Anterior cingulate cortex (tissue), 58 donors: ENCODE measurements around the gene SV2C.

Experiments used
- DNase-seq, 58 donors: peaks; one replicate each; lab custom pipeline; 2025; lab: John Stamatoyannopoulos, UW

Gene SV2C

DNA sequence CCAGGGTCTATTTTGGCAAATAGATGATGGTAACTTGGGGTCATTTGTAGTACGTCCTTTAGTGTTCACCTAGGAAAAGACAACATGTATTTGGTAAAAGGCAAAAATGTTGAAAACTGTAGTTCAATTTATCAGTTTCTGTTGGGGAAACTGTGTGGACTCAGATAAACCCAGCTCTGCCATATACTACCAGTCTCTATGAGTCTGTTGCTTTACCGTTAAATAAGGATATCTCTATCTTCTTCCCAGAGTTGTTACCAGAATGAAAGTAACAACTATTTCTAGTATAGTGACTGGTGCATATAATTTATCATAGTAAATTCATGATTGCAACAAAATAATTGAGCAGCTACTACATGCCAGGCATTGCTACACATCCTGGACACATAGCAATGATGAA lies 316.1 kb downstream of the SV2C start:
- DNase-seq = no peak

GRCh38 chr5:76400466-76400865 lies 317.3 kb downstream of the SV2C start:
- no peak for DNase-seq

DNA sequence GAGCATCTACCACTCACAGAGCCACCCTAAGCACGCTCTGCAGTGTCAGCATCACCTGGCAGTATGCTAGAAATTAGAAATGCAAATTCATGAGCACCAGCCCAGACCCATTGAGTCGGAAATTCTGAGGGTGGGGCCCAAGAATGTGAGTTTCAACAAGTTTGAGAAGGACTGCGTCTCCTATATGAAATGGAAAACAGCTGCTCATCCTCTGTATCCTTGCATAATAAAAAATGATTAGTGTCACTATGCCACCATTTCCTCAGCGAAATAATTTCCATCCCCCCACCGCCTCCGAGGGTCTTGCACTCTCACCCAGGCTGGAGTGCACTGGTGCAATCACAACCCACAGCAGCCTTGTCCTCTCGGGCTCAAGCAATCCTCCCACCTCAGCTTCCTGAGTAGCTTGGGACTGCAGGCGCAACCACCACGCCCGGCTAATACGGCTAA lies 318.6 kb downstream of the SV2C start:
- DNase-seq = no peak

- DNase-seq = peak in 1 of 58 donors; percentile 22
Measured at GRCh38 chr5:76402251-76402885, 319.2 kb downstream of the SV2C start.

- DNase-seq = peak in 42 of 58 donors; percentile 3 to 67 (median 18)
Measured at GRCh38 chr5:76402886-76403765, 319.9 kb downstream of the SV2C start, which contains the start of gene IQGAP2. Gene IQGAP2 (plus strand): TSS chr5:76403285. CDS start chr5:76403546, 261 bp downstream.
